Hepatocyte (in vitro differentiated cells): ENCODE measurements around the gene TMEM116. TPM values are rescaled to one million over a fixed set of nuclear protein-coding genes. Genes with fewer than 3 reads are reported as not detected.

ENCODE experiments used
- DNase-seq: peaks from one replicate; pipeline ENCODE4 v3.0.0-alpha.2; 2016; ENCODE audit warnings: low spot score
- H2AFZ ChIP-seq: fragments of 200-600 bp; sonication (generic); 2 replicates; pipeline ENCODE4 v1.6.0; 2016; ENCODE audit warnings: antibody characterized with exemption, mild to moderate bottlenecking
- H3K27ac ChIP-seq: fragments of 200-600 bp; sonication (generic); 2 replicates; pipeline ENCODE4 v1.5.1; 2016; ENCODE audit warnings: mild to moderate bottlenecking
- H3K27me3 ChIP-seq: fragments of 200-600 bp; sonication (generic); 2 replicates; pipeline ENCODE4 v1.6.1; 2016
- H3K36me3 ChIP-seq: fragments of 200-600 bp; sonication (generic); replicated peaks from 2 replicates; pipeline ENCODE4 v1.5.1; 2016; ENCODE audit warnings: low read depth; ENCODE audit not compliant: insufficient read depth
- H3K4me1 ChIP-seq: fragments of 200-600 bp; sonication (generic); 2 replicates; pipeline ENCODE4 v1.5.1; 2016; ENCODE audit warnings: mild to moderate bottlenecking, moderate library complexity; ENCODE audit not compliant: insufficient read depth
- H3K4me2 ChIP-seq: fragments of 200-600 bp; sonication (generic); 2 replicates; pipeline ENCODE4 v1.6.0; 2016
- H3K4me3 ChIP-seq: fragments of 200-600 bp; sonication (generic); 2 replicates; pipeline ENCODE4 v1.5.1; 2016; ENCODE audit warnings: mild to moderate bottlenecking
- H3K79me2 ChIP-seq: fragments of 200-600 bp; sonication (generic); 2 replicates; pipeline ENCODE4 v1.6.0; 2017; ENCODE audit warnings: mild to moderate bottlenecking
- H3K9me2 ChIP-seq: fragments of 200-600 bp; sonication (generic); replicated peaks from 2 replicates; pipeline ENCODE4 v1.6.0; 2017; ENCODE audit warnings: mild to moderate bottlenecking; ENCODE audit not compliant: insufficient read depth
- H3K9me3 ChIP-seq: fragments of 200-600 bp; sonication (generic); 2 replicates; pipeline ENCODE4 v1.5.1; 2016; ENCODE audit warnings: low read depth, mild to moderate bottlenecking
- H4K20me1 ChIP-seq: fragments of 200-600 bp; sonication (generic); 2 replicates; pipeline ENCODE4 v1.6.0; 2016; ENCODE audit warnings: mild to moderate bottlenecking; ENCODE audit not compliant: insufficient read depth, poor library complexity, severe bottlenecking
- CTCF ChIP-seq: fragments of 200-600 bp; sonication (generic); IDR thresholded peaks from 2 replicates; pipeline ENCODE4 v1.5.1; 2016; ENCODE audit warnings: antibody characterized with exemption, mild to moderate bottlenecking; ENCODE audit not compliant: poor library complexity
- EZH2 ChIP-seq: fragments of 200-600 bp; sonication (generic); IDR thresholded peaks from 2 replicates; pipeline ENCODE4 v1.6.1; 2016; ENCODE audit warnings: antibody characterized with exemption, mild to moderate bottlenecking, borderline replicate concordance
- EZH2phosphoT487 ChIP-seq: fragments of 200-600 bp; sonication (generic); IDR thresholded peaks from one replicate; pipeline ENCODE4 v1.6.1; 2018; ENCODE audit warnings: antibody characterized with exemption, mild to moderate bottlenecking, low read depth, moderate library complexity; ENCODE audit not compliant: unreplicated experiment, severe bottlenecking
- WGBS: methylation state at CpG from one replicate; pipeline ENCODE4 v1.1.6; 2016; ENCODE audit warnings: low lambda C conversion rate; ENCODE audit errors: missing lambda C conversion rate; 5-methylcytosine and 5-hydroxymethylcytosine counted together
- polyA plus RNA-seq: library from polyadenylated mRNA; unstranded; fragments of >200 nt; fragmentation: Nextera tagmentation; extraction: Ambion mirVana; gene quantifications from 2 replicates; pipeline ENCODE4 v1.2.1, GENCODE V29; 2016
- total RNA-seq: library from RNA; depleted of rRNA; stranded (reverse); fragments of >200 nt; gene quantifications from 2 replicates; pipeline ENCODE4 v1.2.3, GENCODE V29; 2014

The TMEM116 gene
- 13.1 and 29.3 TPM in 2 replicates for total RNA-seq
- 10.8 and 11.2 TPM in 2 replicates for polyA plus RNA-seq

- H3K9me2 ChIP-seq, result no peaks in the 10 kb centered on the region
- under 1% methylated on average over 43 of the region's 67 CpGs for WGBS
- peak; percentile 100 for DNase-seq
- H2AFZ ChIP-seq, result peak within 1 kb of the TSS; percentile 75
- no peaks in the 10 kb centered on the region for H3K27me3 ChIP-seq
- TF ChIP-seq EZH2, result no peak
- TF ChIP-seq EZH2phosphoT487, result no peak
- peak; percentile 52 for TF ChIP-seq CTCF
- H3K79me2 ChIP-seq, result peaks cover 53% of the 10 kb centered on the region
- peak within 1 kb of the TSS; percentile 57 for H3K4me3 ChIP-seq
- peaks cover 5% of the 10 kb centered on the region for H3K36me3 ChIP-seq
- H4K20me1 ChIP-seq, result peaks cover 14% of the 10 kb centered on the region
- H3K4me2 ChIP-seq, result peak within 1 kb of the TSS; percentile 88
- H3K9me3 ChIP-seq, result peaks cover 6% of the 10 kb centered on the region
- H3K27ac ChIP-seq, result peak within 1 kb of the TSS; percentile 95
- peaks cover 20% of the 10 kb centered on the region for H3K4me1 ChIP-seq
Measured at GRCh38 chr12:112012775-112013600, at the start of gene TMEM116, which contains the start of gene ERP29. TMEM116 (minus strand) TSS chr12:112013165; CDS start chr12:112005270, 7,895 bp downstream. ERP29 (plus strand) TSS chr12:112013426; CDS start chr12:112013466, 40 bp downstream.

GRCh38 chr12:112061137-112061536 is 48.2 kb upstream of the TMEM116 start:
- Histone ChIP-seq H2AFZ (no peak overlapping the region), H3K4me2 (no peak overlapping the region), H3K4me3 (no peak overlapping the region), H3K79me2 (no peaks in the 10 kb centered on the region), H3K9me2 (no peaks in the 10 kb centered on the region), H3K36me3 (no peaks in the 10 kb centered on the region), H3K27ac (no peak overlapping the region), H3K27me3 (no peaks in the 10 kb centered on the region), H4K20me1 (no peaks in the 10 kb centered on the region), H3K9me3 (no peaks in the 10 kb centered on the region), H3K4me1 (no peaks in the 10 kb centered on the region)
- WGBS, result 86% methylated on average over 2 of the region's 2 CpGs
- no peak for TF ChIP-seq CTCF
- no peak for TF ChIP-seq EZH2
- TF ChIP-seq EZH2phosphoT487, result no peak
- DNase-seq, result peak; percentile 5

GRCh38 chr12:112049351-112049750 is 36.4 kb upstream of the TMEM116 start:
- Histone ChIP-seq H3K27me3 (no peaks in the 10 kb centered on the region), H3K27ac (no peak overlapping the region), H2AFZ (no peak overlapping the region), H3K36me3 (peaks cover 4% of the 10 kb centered on the region), H3K9me2 (no peaks in the 10 kb centered on the region), H3K4me1 (no peaks in the 10 kb centered on the region), H3K79me2 (peaks cover 2% of the 10 kb centered on the region), H3K9me3 (no peaks in the 10 kb centered on the region), H3K4me3 (no peak overlapping the region), H4K20me1 (no peaks in the 10 kb centered on the region), H3K4me2 (no peak overlapping the region)
- TF ChIP-seq EZH2 (no peak), CTCF (no peak), EZH2phosphoT487 (no peak)
- WGBS, result 98% methylated on average over 13 of the region's 13 CpGs
- no peak for DNase-seq
